H1 (cell line): ENCODE data around the gene IYD. TPM values are rescaled to one million over a fixed set of nuclear protein-coding genes. Genes with fewer than 3 reads are reported as not detected.

Experiments
- CTCF ChIA-PET: fragments of 300-600 bp; sonication (Branson Sonifier 250); formaldehyde crosslinking; loops from one replicate; lab custom pipeline; 2021; ENCODE audit not compliant: partially characterized antibody; lab: Charles Lee
- POLR2A ChIA-PET: fragments of 300-600 bp; sonication (Branson Sonifier 250); formaldehyde crosslinking; loops from one replicate; lab custom pipeline; 2021; ENCODE audit warnings: inconsistent platforms; ENCODE audit not compliant: partially characterized antibody; lab: Charles Lee
- DNase-seq, 2 experiments: peaks; one replicate each; pipeline versions ENCODE4 v3.0.0 to v3.0.0-alpha.2; 2010 to 2022; ENCODE audit warnings: low spot score in 2 of 2, low read depth in 1 of 2, mixed read lengths in 1 of 2
- FAIRE-seq: peaks from 2 replicates; lab custom pipeline; 2011; peaks lifted over from hg19 to GRCh38; lab: Jason Lieb, UNC
- H2AFZ ChIP-seq: 2 replicates; pipeline ENCODE4 v1.8.1; 2012; ENCODE audit warnings: low read length, inconsistent platforms
- H2AK5ac ChIP-seq: 2 replicates; pipeline ENCODE4 v1.6.1; 2013; ENCODE audit warnings: low read depth, low read length
- H2BK120ac ChIP-seq: replicated peaks from 2 replicates; pipeline ENCODE3; 2013; ENCODE audit warnings: low read depth, low read length, inconsistent platforms
- H2BK12ac ChIP-seq: 2 replicates; pipeline ENCODE4 v1.6.1; 2013; ENCODE audit warnings: low read depth, low read length
- H2BK15ac ChIP-seq: 2 replicates; pipeline ENCODE4 v1.6.1; 2013; ENCODE audit warnings: low read length
- H2BK20ac ChIP-seq: 2 replicates; pipeline ENCODE4 v1.6.1; 2013; ENCODE audit warnings: low read length
- H2BK5ac ChIP-seq: 2 replicates; pipeline ENCODE4 v1.6.1; 2013; ENCODE audit warnings: low read depth, low read length
- H3K14ac ChIP-seq: 2 replicates; pipeline ENCODE4 v1.6.1; 2013; ENCODE audit warnings: inconsistent platforms; ENCODE audit not compliant: insufficient read length
- H3K18ac ChIP-seq: 2 replicates; pipeline ENCODE4 v1.6.1; 2013; ENCODE audit warnings: low read length; ENCODE audit errors: extremely low read depth
- H3K23ac ChIP-seq: 2 replicates; pipeline ENCODE4 v1.6.1; 2013; ENCODE audit warnings: inconsistent platforms; ENCODE audit not compliant: insufficient read length
- H3K23me2 ChIP-seq: 2 replicates; pipeline ENCODE4 v1.6.1; 2013; ENCODE audit warnings: low read depth, low read length
- H3K27ac ChIP-seq: 2 replicates; pipeline ENCODE4 v1.6.1; 2011; ENCODE audit warnings: low read depth, low read length, inconsistent platforms
- H3K27me3 ChIP-seq, 4 experiments: replicated peaks in 1 of 4; 1 replicate in 1 of 4; 2 replicates in 3 of 4; pipeline versions ENCODE4 v1.6.1 to v1.8.1; 2011 to 2013; ENCODE audit warnings: low read length in 3 of 4, mild to moderate bottlenecking in 3 of 4, inconsistent platforms in 2 of 4, mixed read lengths in 2 of 4, moderate library complexity in 1 of 4; ENCODE audit not compliant: control insufficient read depth in 3 of 4, insufficient read depth in 3 of 4; ENCODE audit errors: extremely low read depth in 1 of 4
- H3K36me3 ChIP-seq, 4 experiments: 2 replicates each; pipeline versions ENCODE4 v1.6.1 to v1.8.1; 2011 to 2013; ENCODE audit warnings: mild to moderate bottlenecking in 4 of 4, low read length in 3 of 4, moderate library complexity in 2 of 4, control low read depth in 1 of 4, inconsistent platforms in 1 of 4; ENCODE audit not compliant: insufficient read depth in 4 of 4, control insufficient read depth in 2 of 4
- H3K4ac ChIP-seq: replicated peaks from 2 replicates; pipeline ENCODE3; 2013; ENCODE audit warnings: low read length, low read depth, mixed read lengths, inconsistent platforms; ENCODE audit not compliant: insufficient read length
- H3K4me1 ChIP-seq, 4 experiments: replicated peaks in 1 of 4; 1 replicate in 1 of 4; 2 replicates in 3 of 4; pipeline versions ENCODE4 v1.6.1 to v1.8.1; 2011 to 2013; ENCODE audit warnings: low read length in 3 of 4, inconsistent platforms in 2 of 4, mixed read lengths in 1 of 4; ENCODE audit not compliant: insufficient read depth in 4 of 4, control insufficient read depth in 3 of 4
- H3K4me2 ChIP-seq, 2 experiments: 2 replicates each; pipeline versions ENCODE4 v1.6.1 to v1.8.1; 2011 to 2013; ENCODE audit warnings: low read depth in 2 of 2, low read length in 2 of 2, control low read depth in 1 of 2, inconsistent platforms in 1 of 2, mild to moderate bottlenecking in 1 of 2; ENCODE audit not compliant: insufficient read depth in 1 of 2
- H3K4me3 ChIP-seq, 4 experiments: fragments of 200-600, 300-600 bp in 1 of 4; sonication (generic), shearing (Covaris generic), sonication (Bioruptor Twin) in 1 of 4; 2 replicates each; pipeline versions ENCODE4 v1.5.1 to v1.8.1; 2011 to 2016; ENCODE audit warnings: low read length in 4 of 4, low read depth in 3 of 4, control low read depth in 2 of 4, inconsistent platforms in 2 of 4, mild to moderate bottlenecking in 2 of 4, mixed read lengths in 1 of 4, moderate library complexity in 1 of 4; ENCODE audit not compliant: insufficient read depth in 2 of 4; ENCODE audit errors: extremely low read depth in 1 of 4
- H3K56ac ChIP-seq: replicated peaks from 2 replicates; pipeline ENCODE3; 2013; ENCODE audit warnings: low read depth, mild to moderate bottlenecking, mixed read lengths, low read length, inconsistent platforms; ENCODE audit not compliant: insufficient read length
- H3K79me1 ChIP-seq: 2 replicates; pipeline ENCODE4 v1.6.1; 2013; ENCODE audit warnings: low read depth, low read length, control low read depth
- H3K79me2 ChIP-seq, 2 experiments: 2 replicates each; pipeline versions ENCODE4 v1.6.1 to v1.8.1; 2012 to 2013; ENCODE audit warnings: low read length in 2 of 2, mild to moderate bottlenecking in 2 of 2, inconsistent platforms in 1 of 2; ENCODE audit not compliant: insufficient read depth in 2 of 2, control insufficient read depth in 1 of 2
- H3K9ac ChIP-seq, 4 experiments: replicated peaks in 1 of 4; 1 replicate in 1 of 4; 2 replicates in 3 of 4; pipeline versions ENCODE4 v1.6.1 to v1.8.1; 2011 to 2013; ENCODE audit warnings: low read depth in 3 of 4, low read length in 3 of 4, control low read depth in 2 of 4, mild to moderate bottlenecking in 2 of 4, moderate library complexity in 2 of 4, inconsistent platforms in 1 of 4; ENCODE audit errors: extremely low read depth in 1 of 4
- H3K9me3 ChIP-seq, 2 experiments: 2 replicates each; pipeline versions ENCODE4 v1.6.1 to v1.8.1; 2012 to 2013; ENCODE audit warnings: mild to moderate bottlenecking in 2 of 2, moderate library complexity in 2 of 2, control low read depth in 1 of 2, inconsistent platforms in 1 of 2, low read depth in 1 of 2, low read length in 1 of 2, mixed read lengths in 1 of 2; ENCODE audit not compliant: insufficient read depth in 2 of 2
- H4K20me1 ChIP-seq, 2 experiments: replicated peaks in 1 of 2; 2 replicates each; pipeline versions ENCODE3 to v1.8.1; 2011 to 2013; ENCODE audit warnings: inconsistent platforms in 2 of 2, low read length in 2 of 2, mild to moderate bottlenecking in 1 of 2; ENCODE audit not compliant: insufficient read depth in 2 of 2, control insufficient read depth in 1 of 2
- H4K5ac ChIP-seq: 2 replicates; pipeline ENCODE4 v1.6.1; 2013; ENCODE audit warnings: low read length, low read depth, mixed read lengths, inconsistent platforms; ENCODE audit not compliant: insufficient read length
- H4K8ac ChIP-seq: 2 replicates; pipeline ENCODE4 v1.8.0; 2013; ENCODE audit warnings: mild to moderate bottlenecking, moderate library complexity, low read length, inconsistent platforms; ENCODE audit not compliant: insufficient read depth; ENCODE audit errors: extremely low read depth
- H4K91ac ChIP-seq: replicated peaks from 2 replicates; pipeline ENCODE3; 2013; ENCODE audit warnings: low read length, mixed read lengths, inconsistent platforms; ENCODE audit not compliant: insufficient read length
- CHD1 ChIP-seq: IDR thresholded peaks from 2 replicates; pipeline ENCODE4 v1.6.1; 2012; ENCODE audit warnings: low read depth, low read length, improper control_type of control experiment
- TBP ChIP-seq: IDR thresholded peaks from 2 replicates; pipeline ENCODE4 v1.6.1; 2011; ENCODE audit warnings: low read depth, low read length, improper control_type of control experiment
- WGBS, 2 experiments: shearing (Covaris generic) in 1 of 2; methylation state at CpG; one replicate each; pipeline versions ENCODE4 v1.1.6 to v1.1.7; 2013 to 2015; ENCODE audit warnings: low lambda C conversion rate in 2 of 2, mixed read lengths in 2 of 2, inconsistent platforms in 1 of 2, low coverage in 1 of 2, missing lambda C conversion rate in 1 of 2; ENCODE audit not compliant: insufficient replicate concordance in 2 of 2, insufficient coverage in 1 of 2, insufficient read length in 1 of 2; ENCODE audit errors: extremely low coverage in 1 of 2, missing lambda C conversion rate in 1 of 2; 5-methylcytosine and 5-hydroxymethylcytosine counted together
- polyA plus RNA-seq, 7 experiments: library from polyadenylated mRNA; depleted of rRNA in 3 of 7; stranded (reverse) in 5 of 7; unstranded in 2 of 7; fragments of >200 nt in 5 of 7; fragments of 200-250 nt in 2 of 7; gene quantifications; 1 replicate in 5 of 7; 2 replicates in 1 of 7; 4 replicates in 1 of 7; pipeline versions ENCODE4 v1.2.1 to v1.2.3, GENCODE V29; 2011 to 2013; ENCODE audit warnings: missing spikeins in 2 of 7, mixed read lengths in 2 of 7
- total RNA-seq: library from RNA; stranded (reverse); fragmentation: NEBNext Ultra II Directional; extraction: Animal tissue kit (Norgen Biotek cat#: 25700); gene quantifications from 2 replicates; pipeline ENCODE4 v1.2.1, GENCODE V29; 2021
- TF ChIP-seq, protein P1 (sequence below): IDR thresholded peaks from 2 replicates; pipeline ENCODE4 v1.6.1; 2011; ENCODE audit warnings: low read length, improper control_type of control experiment

Gene IYD
- total and polyA plus RNA-seq, 2 of the 8 experiments (the other 6 are each of a cell fraction or from before 2014, with no cell fraction given): not detected

GRCh38 chr6:150425508-150425907 lies 56.7 kb downstream of the IYD start:
- H3K4me1 ChIP-seq: no peaks in the 10 kb centered on the region
- CTCF ChIA-PET: interaction anchor here (1.1 to 11.0 kb wide), 4 partner anchors 20 to 392 kb away, joined by 3 to 150 read pairs (median 4); no protein-coding TSS in a partner anchor
- H2BK15ac ChIP-seq: no peak overlapping the region
- H3K4ac ChIP-seq: no peak overlapping the region
- H3K4me2 ChIP-seq: no peak overlapping the region
- H3K23me2 ChIP-seq: no peaks in the 10 kb centered on the region; the same call in 1 of the 2 replicates
- peaks cover 7 to 12% of the 10 kb centered on the region in 2 experiments; a peak in 2 of 4 replicates for H3K9me3 ChIP-seq
- no peaks in the 10 kb centered on the region for H3K36me3 ChIP-seq
- no peaks in the 10 kb centered on the region for H3K79me1 ChIP-seq
- H3K18ac ChIP-seq: no peak overlapping the region
- H3K23ac ChIP-seq: no peak overlapping the region
- POLR2A ChIA-PET: no interaction called here
- H2AK5ac ChIP-seq: no peak overlapping the region
- no peak overlapping the region for H4K91ac ChIP-seq
- H4K20me1 ChIP-seq: no peaks in the 10 kb centered on the region
- WGBS, 2 experiments: 95% methylated on average over 8 of the region's 8 CpGs; no CpG with 5 or more reads in 1 of the 2 experiments
- H2BK120ac ChIP-seq: no peak overlapping the region
- no peak overlapping the region for H3K14ac ChIP-seq
- no peak overlapping the region for H3K9ac ChIP-seq
- H3K79me2 ChIP-seq: no peaks in the 10 kb centered on the region
- no peak overlapping the region for H2BK5ac ChIP-seq
- no peak overlapping the region for H2BK20ac ChIP-seq
- H3K27me3 ChIP-seq: no peaks in the 10 kb centered on the region
- no peak overlapping the region for H3K27ac ChIP-seq
- DNase-seq (no peak), FAIRE-seq (no peak)
- no peak overlapping the region for H4K5ac ChIP-seq
- H2BK12ac ChIP-seq: no peak overlapping the region
- H3K56ac ChIP-seq: no peak overlapping the region
- H4K8ac ChIP-seq: no peak overlapping the region
- no peak overlapping the region for H3K4me3 ChIP-seq
- H2AFZ ChIP-seq: no peak overlapping the region
- TF ChIP-seq CHD1 (no peak), TBP (no peak)
- TF ChIP-seq, protein P1, sequence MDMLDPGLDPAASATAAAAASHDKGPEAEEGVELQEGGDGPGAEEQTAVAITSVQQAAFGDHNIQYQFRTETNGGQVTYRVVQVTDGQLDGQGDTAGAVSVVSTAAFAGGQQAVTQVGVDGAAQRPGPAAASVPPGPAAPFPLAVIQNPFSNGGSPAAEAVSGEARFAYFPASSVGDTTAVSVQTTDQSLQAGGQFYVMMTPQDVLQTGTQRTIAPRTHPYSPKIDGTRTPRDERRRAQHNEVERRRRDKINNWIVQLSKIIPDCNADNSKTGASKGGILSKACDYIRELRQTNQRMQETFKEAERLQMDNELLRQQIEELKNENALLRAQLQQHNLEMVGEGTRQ: no peak
